Right cardiac atrium (tissue), 5 donors: ENCODE data around the gene ABCD2. TPM values are rescaled to one million over a fixed set of nuclear protein-coding genes. Genes with fewer than 3 reads are reported as not detected.

ENCODE experiments used
- ATAC-seq, 2 donors: fragments of 200-7000 bp; cut with Tn5 transposase; one replicate each; pipeline versions ENCODE4 v1.8.0 to v1.9.1; 2020; ENCODE audit warnings: moderate library complexity in 2 of 2, mild to moderate bottlenecking in 1 of 2
- DNase-seq, 3 donors: peaks; one replicate each; pipeline ENCODE4 v3.0.0-alpha.2; 2020
- H3K27ac ChIP-seq: one replicate; pipeline ENCODE4 v1.5.1; 2013; ENCODE audit warnings: mild to moderate bottlenecking, low read length, control low read depth, moderate library complexity
- H3K27me3 ChIP-seq: one replicate; pipeline ENCODE4 v1.6.1; 2013; ENCODE audit not compliant: control insufficient read depth, insufficient read depth
- H3K4me1 ChIP-seq: one replicate; pipeline ENCODE4 v1.6.1; 2013; ENCODE audit warnings: low read length; ENCODE audit not compliant: control insufficient read depth, insufficient read depth
- H3K4me3 ChIP-seq: one replicate; pipeline ENCODE4 v1.5.1; 2013; ENCODE audit warnings: low read length, control low read depth
- H3K9me3 ChIP-seq: one replicate; pipeline ENCODE4 v1.6.1; 2013; ENCODE audit warnings: low read length; ENCODE audit not compliant: control insufficient read depth
- WGBS: extraction: QIAGEN DNeasy Blood & Tissue Kit; methylation state at CpG from one replicate; pipeline ENCODE4 v1.1.7; 2013; 5-methylcytosine and 5-hydroxymethylcytosine counted together
- intact Hi-C, 4 donors: fragments of 100-400 bp; cut with DNase I; formaldehyde crosslinking; loops; one replicate each; pipeline versions ENCODE4 v1.11.0 to v1.14.0; 2022 to 2023
- long read RNA-seq, 4 donors: library from polyadenylated mRNA; unstranded; transcript quantifications; one replicate each; pipeline ENCODE4 v2.0.0, GENCODE V29; 2020 to 2021
- polyA plus RNA-seq: library from polyadenylated mRNA; stranded (reverse); fragments of 200-250 nt; gene quantifications from one replicate; pipeline ENCODE4 v1.2.3, GENCODE V29; 2013
- total RNA-seq, 4 donors: library from RNA; stranded (reverse); fragmentation: NEBNext Ultra II Directional; extraction: Animal tissue kit (Norgen Biotek cat#: 25700); gene quantifications; one replicate each; pipeline ENCODE4 v1.2.1, GENCODE V29; 2021
- donor health status: healthy with polysubstance abuse.
- donor health status: DM: no; HTN: yes; CAD: no.
- donor health status: DM: no; HTN: no; CAD: no.
- donor health status: DM: no; HTN: yes; CAD: no; lungs with severe emphysema.
- donor health status: DM: yes; HTN: yes; CAD: no.

Gene ABCD2
- total RNA-seq, result 10 to 100 TPM in 3 of 4 donors, 1 to 10 TPM in 1; 9.4 to 16.2 (median 14.6) TPM
- 4.3 TPM for polyA plus RNA-seq
- long read RNA-seq, donor 1, full-length matches to known transcripts, result 12 of 16 reads
- long read RNA-seq, donor 1, partial matches to known transcripts, result 2 of 16 reads
- long read RNA-seq, donor 1, other reads (novel, unspliced or antisense), result 2 of 16 reads
- long read RNA-seq, donor 2, full-length matches to known transcripts, result 15 of 19 reads
- long read RNA-seq, donor 2, partial matches to known transcripts, result 0 of 19 reads
- long read RNA-seq, donor 2, other reads (novel, unspliced or antisense), result 4 of 19 reads
- long read RNA-seq, donor 3, full-length matches to known transcripts, result 15 of 21 reads
- long read RNA-seq, donor 3, partial matches to known transcripts, result 0 of 21 reads
- long read RNA-seq, donor 3, other reads (novel, unspliced or antisense), result 6 of 21 reads
- long read RNA-seq, donor 4, full-length matches to known transcripts, result 9 of 11 reads
- long read RNA-seq, donor 4, partial matches to known transcripts, result 1 of 11 reads
- long read RNA-seq, donor 4, other reads (novel, unspliced or antisense), result 1 of 11 reads

DNA sequence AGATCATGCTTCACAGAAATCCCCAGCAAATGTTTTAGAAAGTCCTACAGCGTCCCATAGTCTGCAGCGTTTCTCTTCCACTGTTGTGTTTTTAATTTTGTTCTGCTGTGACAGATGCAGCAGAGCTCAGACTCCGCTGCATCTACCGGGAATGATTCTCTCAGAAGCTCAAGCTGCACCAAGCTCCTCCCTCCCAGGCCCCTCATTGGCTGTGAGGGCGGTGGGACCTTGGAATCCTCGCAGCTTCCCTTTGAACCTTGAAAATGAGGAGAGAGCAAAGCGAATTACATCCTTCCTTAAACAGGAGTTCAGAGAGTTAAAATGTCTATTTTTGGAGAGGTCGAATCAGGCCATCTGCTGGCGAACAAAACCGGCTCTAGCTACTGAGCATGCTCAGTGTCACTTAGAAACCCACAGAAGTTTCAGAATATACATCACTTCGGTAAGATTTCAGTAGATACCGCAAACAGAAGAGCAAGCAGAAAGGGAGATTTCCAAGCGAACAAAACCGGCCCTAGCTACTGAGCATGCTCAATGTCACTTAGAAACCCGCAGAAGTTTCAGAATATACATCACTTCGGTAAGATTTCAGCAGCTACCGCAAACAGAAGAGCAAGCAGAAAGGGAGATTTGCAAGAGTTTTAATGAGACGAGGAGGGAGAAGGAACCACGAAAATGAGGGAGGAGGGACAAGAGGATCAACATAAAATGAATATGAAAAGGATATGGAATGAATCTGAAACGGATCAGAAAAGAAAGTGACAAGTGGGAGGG, at the start of gene ABCD2:
ABCD2 (minus strand) TSS at position 144 of the 774 bp plus-strand sequence. CDS start 188 bp downstream, outside the sequence.
- peak within 1 kb of the TSS; percentile 91 for H3K4me3 ChIP-seq
- intact Hi-C loops, result no loop called here
- ATAC-seq, result peak; percentile 96 to 97

DNA sequence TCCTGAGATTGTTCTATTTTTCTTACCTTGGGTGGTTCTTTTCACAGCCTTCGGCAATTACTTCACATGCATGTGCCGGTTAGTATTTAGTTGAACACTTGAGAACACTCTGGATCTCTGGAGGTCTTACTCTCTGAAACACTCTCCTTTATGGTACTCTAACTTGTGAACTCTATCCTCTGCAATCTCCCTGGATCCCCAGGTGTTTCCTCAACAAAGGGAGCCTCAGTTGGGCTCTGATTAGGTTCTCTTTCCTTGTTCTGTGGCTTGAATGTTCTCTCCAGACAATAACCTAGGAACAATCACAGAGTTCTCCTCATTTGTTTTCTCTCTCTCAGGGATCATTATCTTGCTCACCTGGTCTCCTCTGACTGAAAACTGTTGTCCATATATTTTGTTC, 40.5 kb upstream of the ABCD2 start:
- intact Hi-C loops, result no loop called here
- Histone ChIP-seq H3K27me3 (no peaks in the 10 kb centered on the region), H3K4me3 (no peak overlapping the region), H3K4me1 (no peaks in the 10 kb centered on the region), H3K27ac (no peak overlapping the region), H3K9me3 (no peaks in the 10 kb centered on the region)
- no peak for ATAC-seq
- DNase-seq, result no peak
- WGBS, result 90% methylated on average over 2 of the region's 2 CpGs

More for the DNA sequence above, at the start of gene ABCD2:
- DNase-seq, result peak; percentile 65 to 85 (median 82)
- Histone ChIP-seq H3K27me3 (no peaks in the 10 kb centered on the region), H3K27ac (peak within 1 kb of the TSS; percentile 92), H3K9me3 (no peaks in the 10 kb centered on the region), H3K4me1 (no peaks in the 10 kb centered on the region)
- WGBS, result under 1% methylated on average over 20 of the region's 20 CpGs

DNA sequence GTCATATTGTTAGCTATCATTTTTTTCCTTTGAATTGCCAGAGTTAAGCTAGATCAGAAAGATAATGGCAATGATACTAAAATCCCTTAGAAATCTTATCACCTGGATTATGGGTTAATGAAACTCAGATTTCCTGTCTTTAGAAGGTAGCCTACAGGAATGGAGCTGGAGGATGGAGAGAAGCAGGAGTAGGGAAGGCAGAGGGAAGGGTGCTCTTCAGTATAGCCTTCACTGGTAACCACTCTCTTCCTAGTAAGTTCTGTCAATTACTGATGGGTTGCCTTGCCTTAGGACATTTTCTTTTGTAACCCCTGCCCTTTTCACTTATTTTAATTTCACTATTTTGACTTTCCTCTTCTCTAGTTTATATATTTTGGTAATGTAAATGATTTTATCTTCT, 27.8 kb upstream of the ABCD2 start:
- Histone ChIP-seq H3K4me1 (no peaks in the 10 kb centered on the region), H3K27ac (no peak overlapping the region), H3K4me3 (no peak overlapping the region), H3K9me3 (no peaks in the 10 kb centered on the region), H3K27me3 (no peaks in the 10 kb centered on the region)
- DNase-seq, result no peak
- ATAC-seq, result no peak
- intact Hi-C loops, result no loop called here

GRCh38 chr12:39646963-39647362, 27.4 kb upstream of the ABCD2 start:
- H3K9me3 ChIP-seq, result no peaks in the 10 kb centered on the region
- DNase-seq (no peak), ATAC-seq (peak in 1 of 2 donors; percentile 55)
- H3K27ac ChIP-seq, result no peak overlapping the region
- H3K27me3 ChIP-seq, result no peaks in the 10 kb centered on the region
- intact Hi-C loops, result no loop called here
- 36% methylated on average over 2 of the region's 2 CpGs for WGBS
- no peak overlapping the region for H3K4me3 ChIP-seq
- H3K4me1 ChIP-seq, result no peaks in the 10 kb centered on the region

DNA sequence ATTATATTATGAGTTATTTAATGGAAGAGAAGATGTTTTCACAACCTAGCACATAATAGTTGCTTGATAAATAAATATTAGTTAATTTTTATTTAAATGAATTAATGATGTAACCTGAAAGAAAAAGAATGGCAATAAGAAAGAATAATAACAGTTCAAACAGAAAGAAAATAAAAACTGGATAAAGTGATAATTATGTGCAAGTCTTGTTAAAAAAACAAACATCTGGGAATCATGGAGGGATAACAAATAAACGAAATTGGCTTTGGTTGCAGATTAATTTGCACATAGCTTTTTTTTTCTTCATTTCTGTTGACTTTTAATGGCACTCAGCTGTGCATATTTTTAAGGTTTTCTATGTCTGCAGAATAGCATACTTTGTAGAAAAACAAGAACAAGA, 23.4 kb upstream of the ABCD2 start:
- 47% methylated on average over 1 of the region's 1 CpG for WGBS
- Histone ChIP-seq H3K4me1 (no peaks in the 10 kb centered on the region), H3K9me3 (no peaks in the 10 kb centered on the region), H3K27ac (no peak overlapping the region), H3K4me3 (no peak overlapping the region), H3K27me3 (no peaks in the 10 kb centered on the region)
- DNase-seq (no peak), ATAC-seq (no peak)
- intact Hi-C loops, result no loop called here

- intact Hi-C loops, result no loop called here
- 83% methylated on average over 2 of the region's 2 CpGs for WGBS
Measured at GRCh38 chr12:39638840-39639239, 19.2 kb upstream of the ABCD2 start.

DNA sequence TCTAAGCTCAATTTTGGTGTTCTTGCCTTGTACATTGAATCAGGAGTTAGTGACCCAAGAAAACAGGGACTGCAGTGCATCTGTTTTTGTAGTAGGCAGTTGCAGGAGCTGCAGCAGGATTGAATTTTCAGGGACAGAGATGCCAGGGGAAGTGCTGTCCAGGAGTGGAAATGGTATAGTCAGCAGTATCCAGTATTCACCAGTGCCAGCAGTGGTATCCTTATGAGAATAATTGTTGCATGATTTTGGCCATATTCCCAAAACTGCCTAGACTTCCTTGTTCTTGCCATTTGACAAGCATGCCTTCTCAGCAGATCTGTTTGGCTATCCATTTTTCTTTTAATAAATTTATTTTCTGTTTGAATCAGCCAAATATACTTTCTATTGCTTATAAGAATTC, 18.6 kb upstream of the ABCD2 start:
- no peak overlapping the region for H3K4me3 ChIP-seq
- DNase-seq (no peak), ATAC-seq (peak in 1 of 2 donors; percentile 62)
- intact Hi-C loops, result no loop called here
- no peak overlapping the region for H3K27ac ChIP-seq
- H3K9me3 ChIP-seq, result no peaks in the 10 kb centered on the region
- H3K27me3 ChIP-seq, result no peaks in the 10 kb centered on the region
- no peaks in the 10 kb centered on the region for H3K4me1 ChIP-seq

More at GRCh38 chr12:39638840-39639239, 19.2 kb upstream of the ABCD2 start:
- no peaks in the 10 kb centered on the region for H3K4me1 ChIP-seq
- no peak overlapping the region for H3K4me3 ChIP-seq
- no peak for DNase-seq
- no peak overlapping the region for H3K27ac ChIP-seq
- no peaks in the 10 kb centered on the region for H3K27me3 ChIP-seq
- no peak for ATAC-seq
- H3K9me3 ChIP-seq, result no peaks in the 10 kb centered on the region

DNA sequence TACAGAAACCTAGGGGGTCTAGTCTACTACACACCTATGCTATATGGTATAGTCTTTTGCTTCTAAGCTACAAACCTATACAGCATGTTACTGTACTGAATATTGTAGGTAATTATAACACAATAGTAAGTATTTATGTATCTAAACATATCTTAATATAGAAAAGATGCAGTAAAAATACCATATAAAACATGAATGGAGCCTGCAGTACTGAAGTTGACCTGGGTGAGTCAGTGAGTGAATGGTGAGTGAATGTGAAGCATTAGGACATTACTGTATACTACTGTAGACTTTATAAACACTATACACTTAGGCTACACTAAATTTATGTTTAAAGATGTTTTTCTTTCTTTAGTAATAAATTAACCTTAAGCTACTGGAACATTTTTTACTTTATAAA, 13.1 kb upstream of the ABCD2 start:
- H3K27me3 ChIP-seq, result no peaks in the 10 kb centered on the region
- no peak for DNase-seq
- H3K27ac ChIP-seq, result no peak overlapping the region
- H3K9me3 ChIP-seq, result no peaks in the 10 kb centered on the region
- no peak overlapping the region for H3K4me3 ChIP-seq
- intact Hi-C loops, result no loop called here
- no peak for ATAC-seq
- no peaks in the 10 kb centered on the region for H3K4me1 ChIP-seq

GRCh38 chr12:39628836-39629235, 9.2 kb upstream of the ABCD2 start:
- WGBS, result 53% methylated on average over 1 of the region's 1 CpG
- Histone ChIP-seq H3K27me3 (no peaks in the 10 kb centered on the region), H3K4me1 (no peaks in the 10 kb centered on the region), H3K9me3 (no peaks in the 10 kb centered on the region), H3K4me3 (no peak overlapping the region), H3K27ac (no peak overlapping the region)
- ATAC-seq (no peak), DNase-seq (no peak)
- intact Hi-C loops, result no loop called here

GRCh38 chr12:39627914-39628313, 8.3 kb upstream of the ABCD2 start:
- no peaks in the 10 kb centered on the region for H3K4me1 ChIP-seq
- DNase-seq (no peak), ATAC-seq (no peak)
- WGBS, result 85% methylated on average over 1 of the region's 1 CpG
- H3K4me3 ChIP-seq, result no peak overlapping the region
- intact Hi-C loops, result no loop called here
- H3K27me3 ChIP-seq, result no peaks in the 10 kb centered on the region
- no peaks in the 10 kb centered on the region for H3K9me3 ChIP-seq
- peak overlapping the region; percentile 6 for H3K27ac ChIP-seq
